ENCODE data around the gene ELMO1. TPM values are rescaled to one million over a fixed set of nuclear protein-coding genes. Genes with fewer than 3 reads are reported as not detected.

ELMO1 gene
- total and polyA plus RNA-seq, 2 donors from 2014 or later: 6.0 to 35.4 TPM

GRCh38 chr7:37089972-37090371, 358.7 kb downstream of the ELMO1 start:
- no peak for FAIRE-seq
- intact Hi-C loops (cut with DNase I): no loop called here
- H3K9me3 ChIP-seq (ENCODE audit: control insufficient read depth in 2 of 3, insufficient read depth in 1 of 3, low read length in 3 of 3): no peaks in the 10 kb centered on the region
- no peaks in the 10 kb centered on the region for H3K36me3 ChIP-seq (ENCODE audit: control insufficient read depth in 2 of 3, insufficient read depth in 3 of 3, low read length in 3 of 3)
- H3K4me1 ChIP-seq (ENCODE audit: control insufficient read depth in 2 of 3, insufficient read depth in 2 of 3, low read depth in 1 of 3, low read length in 3 of 3): no peaks in the 10 kb centered on the region
- H3K9ac ChIP-seq (ENCODE audit: low read length in 3 of 3): no peak overlapping the region
- no peak overlapping the region for H3K4me3 ChIP-seq (ENCODE audit: low read length in 3 of 3)
- no peaks in the 10 kb centered on the region for H3K27me3 ChIP-seq (ENCODE audit: control insufficient read depth, insufficient read depth, low read length)
- no peak for TF ChIP-seq CTCF (IDR thresholded peaks at IDR 0.05; ENCODE audit: borderline replicate concordance, extremely low read depth, insufficient read depth)
- DNase-seq: no peak
- no peak overlapping the region for H3K27ac ChIP-seq (ENCODE audit: low read depth in 2 of 2, low read length in 2 of 2)

- no peaks in the 10 kb centered on the region for H3K4me1 ChIP-seq (ENCODE audit: control insufficient read depth in 2 of 3, insufficient read depth in 2 of 3, low read depth in 1 of 3, low read length in 3 of 3)
- H3K36me3 ChIP-seq (ENCODE audit: control insufficient read depth in 2 of 3, insufficient read depth in 3 of 3, low read length in 3 of 3): no peaks in the 10 kb centered on the region
- no peak overlapping the region for H3K9ac ChIP-seq (ENCODE audit: low read length in 3 of 3)
- H3K27ac ChIP-seq (ENCODE audit: low read depth in 2 of 2, low read length in 2 of 2): no peak overlapping the region
- intact Hi-C loops (cut with DNase I): no loop called here
- no peaks in the 10 kb centered on the region for H3K9me3 ChIP-seq (ENCODE audit: control insufficient read depth in 2 of 3, insufficient read depth in 1 of 3, low read length in 3 of 3)
- no peak for DNase-seq
- no peaks in the 10 kb centered on the region for H3K27me3 ChIP-seq (ENCODE audit: control insufficient read depth, insufficient read depth, low read length)
- no peak overlapping the region for H3K4me3 ChIP-seq (ENCODE audit: low read length in 3 of 3)
- TF ChIP-seq CTCF (IDR thresholded peaks at IDR 0.05; ENCODE audit: borderline replicate concordance, extremely low read depth, insufficient read depth): no peak
- FAIRE-seq: no peak
Observed at GRCh38 chr7:37085600-37085999, 363.1 kb downstream of the ELMO1 start.

GRCh38 chr7:37084303-37084702, 364.4 kb downstream of the ELMO1 start:
- Histone ChIP-seq H3K27ac (ENCODE audit: low read depth in 2 of 2, low read length in 2 of 2) (no peak overlapping the region), H3K4me3 (ENCODE audit: low read length in 3 of 3) (no peak overlapping the region), H3K9ac (ENCODE audit: low read length in 3 of 3) (no peak overlapping the region), H3K36me3 (ENCODE audit: control insufficient read depth in 2 of 3, insufficient read depth in 3 of 3, low read length in 3 of 3) (no peaks in the 10 kb centered on the region), H3K9me3 (ENCODE audit: control insufficient read depth in 2 of 3, insufficient read depth in 1 of 3, low read length in 3 of 3) (no peaks in the 10 kb centered on the region), H3K4me1 (ENCODE audit: control insufficient read depth in 2 of 3, insufficient read depth in 2 of 3, low read depth in 1 of 3, low read length in 3 of 3) (no peaks in the 10 kb centered on the region), H3K27me3 (ENCODE audit: control insufficient read depth, insufficient read depth, low read length) (no peaks in the 10 kb centered on the region)
- intact Hi-C loops (cut with DNase I): no loop called here
- DNase-seq (no peak), FAIRE-seq (no peak)
- TF ChIP-seq CTCF (IDR thresholded peaks at IDR 0.05; ENCODE audit: borderline replicate concordance, extremely low read depth, insufficient read depth): no peak

Data from kidney (tissue), 14 donors.